ENCODE measurements around the gene EFCAB6.

DNA sequence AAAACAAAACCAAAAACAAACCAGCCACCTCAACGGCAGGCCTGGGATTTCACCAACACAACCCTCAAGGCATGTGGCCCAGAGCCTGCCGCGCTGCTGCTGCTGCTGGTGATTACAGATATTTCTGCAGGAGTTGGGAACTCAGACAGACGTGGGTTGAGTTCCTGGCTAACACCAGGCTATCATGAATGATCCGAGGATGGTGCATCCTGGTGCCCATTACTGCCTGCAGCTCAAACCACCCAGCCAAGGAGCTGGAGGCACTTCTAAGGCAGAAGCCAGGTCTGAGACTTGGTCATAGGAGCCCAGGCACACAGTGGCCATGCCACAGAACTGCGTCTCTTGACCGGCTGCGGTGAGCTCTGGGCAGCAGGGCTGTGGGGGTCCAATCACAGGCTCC is 248.5 kb downstream of the EFCAB6 start:
- TF ChIP-seq EZH2phosphoT487 (IDR thresholded peaks at IDR 0.05; ENCODE audit: borderline replicate concordance, low read depth, low read length), result no peak
- TF ChIP-seq, protein P1, sequence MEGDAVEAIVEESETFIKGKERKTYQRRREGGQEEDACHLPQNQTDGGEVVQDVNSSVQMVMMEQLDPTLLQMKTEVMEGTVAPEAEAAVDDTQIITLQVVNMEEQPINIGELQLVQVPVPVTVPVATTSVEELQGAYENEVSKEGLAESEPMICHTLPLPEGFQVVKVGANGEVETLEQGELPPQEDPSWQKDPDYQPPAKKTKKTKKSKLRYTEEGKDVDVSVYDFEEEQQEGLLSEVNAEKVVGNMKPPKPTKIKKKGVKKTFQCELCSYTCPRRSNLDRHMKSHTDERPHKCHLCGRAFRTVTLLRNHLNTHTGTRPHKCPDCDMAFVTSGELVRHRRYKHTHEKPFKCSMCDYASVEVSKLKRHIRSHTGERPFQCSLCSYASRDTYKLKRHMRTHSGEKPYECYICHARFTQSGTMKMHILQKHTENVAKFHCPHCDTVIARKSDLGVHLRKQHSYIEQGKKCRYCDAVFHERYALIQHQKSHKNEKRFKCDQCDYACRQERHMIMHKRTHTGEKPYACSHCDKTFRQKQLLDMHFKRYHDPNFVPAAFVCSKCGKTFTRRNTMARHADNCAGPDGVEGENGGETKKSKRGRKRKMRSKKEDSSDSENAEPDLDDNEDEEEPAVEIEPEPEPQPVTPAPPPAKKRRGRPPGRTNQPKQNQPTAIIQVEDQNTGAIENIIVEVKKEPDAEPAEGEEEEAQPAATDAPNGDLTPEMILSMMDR (conservative IDR thresholded peaks at IDR 0.05; ENCODE audit: low read length), result no peak
